HepG2 (cell line): ENCODE data around the gene HNRNPAB. TPM values are rescaled to one million over a fixed set of nuclear protein-coding genes. Genes with fewer than 3 reads are reported as not detected.

ENCODE experiments used
- AHR ChIP-seq: IDR thresholded peaks from 2 replicates; pipeline ENCODE4 v1.6.1; 2018; ENCODE audit warnings: missing genetic modification reagents, missing compliant biosample characterization
- EED ChIP-seq: sonication (generic); formaldehyde crosslinking; IDR thresholded peaks from 2 replicates; pipeline ENCODE4 v1.5.0; 2020; ENCODE audit warnings: mild to moderate bottlenecking, missing genetic modification reagents
- MIER3 ChIP-seq: IDR thresholded peaks from 2 replicates; pipeline ENCODE4 v1.6.1; 2016; ENCODE audit warnings: missing compliant biosample characterization, borderline replicate concordance
- MIXL1 ChIP-seq: IDR thresholded peaks from 2 replicates; pipeline ENCODE4 v1.6.1; 2016
- NONO ChIP-seq, 2 experiments: fragments of 450-650 bp in 1 of 2; sonication (generic) in 1 of 2; formaldehyde crosslinking in 1 of 2; IDR thresholded peaks in 1 of 2; conservative IDR thresholded peaks in 1 of 2; 2 replicates each; pipeline versions ENCODE4 v1.6.1 to v1.8.0; 2017 to 2022; ENCODE audit warnings: mild to moderate bottlenecking in 1 of 2, missing genetic modification reagents in 1 of 2, moderate library complexity in 1 of 2
- SP2 ChIP-seq: sonication (generic); formaldehyde crosslinking; IDR thresholded peaks from 2 replicates; pipeline ENCODE4 v1.5.1; 2020; ENCODE audit warnings: mild to moderate bottlenecking, missing genetic modification reagents
- ZNF33A ChIP-seq: sonication (generic); formaldehyde crosslinking; IDR thresholded peaks from 2 replicates; pipeline ENCODE4 v1.5.1; 2020; ENCODE audit warnings: missing genetic modification reagents, mild to moderate bottlenecking, moderate library complexity, borderline replicate concordance
- ZNF672 ChIP-seq: sonication (generic); formaldehyde crosslinking; IDR thresholded peaks from 2 replicates; pipeline ENCODE4 v1.8.1; 2022; ENCODE audit warnings: missing genetic modification reagents
- polyA plus RNA-seq, 8 experiments: library from polyadenylated mRNA; depleted of rRNA in 3 of 8; stranded (reverse) in 7 of 8; unstranded in 1 of 8; fragments of >200 nt; fragmentation: Illumina TruSeq in 4 of 8; extraction: Trizol in 4 of 8; gene quantifications; 2 replicates each; pipeline versions ENCODE4 v1.2.1 to v1.2.3, GENCODE V29; 2011 to 2016; ENCODE audit warnings: low read depth in 4 of 8, missing spikeins in 1 of 8, mixed read lengths in 1 of 8; ENCODE audit not compliant: insufficient read depth in 1 of 8
- total RNA-seq, 5 experiments: library from RNA; depleted of rRNA; stranded (reverse); fragments of >200 nt; fragmentation: Illumina TruSeq; extraction: Trizol; gene quantifications; 2 replicates each; pipeline ENCODE4 v1.2.3, GENCODE V29; 2016; ENCODE audit warnings: low read depth in 1 of 5
- TF ChIP-seq, protein P1 (sequence below): sonication (generic); formaldehyde crosslinking; conservative IDR thresholded peaks from 2 replicates; pipeline ENCODE4 v1.4.0; 2020; ENCODE audit warnings: missing genetic modification reagents
- TF ChIP-seq, protein P2 (sequence below): sonication (generic); formaldehyde crosslinking; IDR thresholded peaks from 2 replicates; pipeline ENCODE4 v1.9.0; 2022; ENCODE audit warnings: missing genetic modification reagents, mild to moderate bottlenecking, borderline replicate concordance
- TF ChIP-seq, protein P3 (sequence below): sonication (generic); formaldehyde crosslinking; IDR thresholded peaks from 2 replicates; pipeline ENCODE4 v1.8.0; 2022; ENCODE audit warnings: missing genetic modification reagents, mild to moderate bottlenecking, inconsistent platforms, borderline replicate concordance
- TF ChIP-seq, protein P4 (sequence below): IDR thresholded peaks from 2 replicates; pipeline ENCODE4 v1.6.1; 2016; ENCODE audit warnings: missing biosample characterization, missing genetic modification reagents, low read depth
- TF ChIP-seq, protein P5 (sequence below), 2 experiments: sonication (generic) in 1 of 2; formaldehyde crosslinking in 1 of 2; IDR thresholded peaks; 2 replicates each; pipeline versions ENCODE4 v1.6.1 to v1.9.0; 2014 to 2022; ENCODE audit warnings: antibody characterized with exemption in 1 of 2, borderline replicate concordance in 1 of 2, inconsistent platforms in 1 of 2, low read depth in 1 of 2, missing genetic modification reagents in 1 of 2

The HNRNPAB gene
- total and polyA plus RNA-seq, 2 of the 13 experiments (the other 11 are each of a cell fraction or from before 2014, with no cell fraction given): 62.6 to 111 TPM

DNA sequence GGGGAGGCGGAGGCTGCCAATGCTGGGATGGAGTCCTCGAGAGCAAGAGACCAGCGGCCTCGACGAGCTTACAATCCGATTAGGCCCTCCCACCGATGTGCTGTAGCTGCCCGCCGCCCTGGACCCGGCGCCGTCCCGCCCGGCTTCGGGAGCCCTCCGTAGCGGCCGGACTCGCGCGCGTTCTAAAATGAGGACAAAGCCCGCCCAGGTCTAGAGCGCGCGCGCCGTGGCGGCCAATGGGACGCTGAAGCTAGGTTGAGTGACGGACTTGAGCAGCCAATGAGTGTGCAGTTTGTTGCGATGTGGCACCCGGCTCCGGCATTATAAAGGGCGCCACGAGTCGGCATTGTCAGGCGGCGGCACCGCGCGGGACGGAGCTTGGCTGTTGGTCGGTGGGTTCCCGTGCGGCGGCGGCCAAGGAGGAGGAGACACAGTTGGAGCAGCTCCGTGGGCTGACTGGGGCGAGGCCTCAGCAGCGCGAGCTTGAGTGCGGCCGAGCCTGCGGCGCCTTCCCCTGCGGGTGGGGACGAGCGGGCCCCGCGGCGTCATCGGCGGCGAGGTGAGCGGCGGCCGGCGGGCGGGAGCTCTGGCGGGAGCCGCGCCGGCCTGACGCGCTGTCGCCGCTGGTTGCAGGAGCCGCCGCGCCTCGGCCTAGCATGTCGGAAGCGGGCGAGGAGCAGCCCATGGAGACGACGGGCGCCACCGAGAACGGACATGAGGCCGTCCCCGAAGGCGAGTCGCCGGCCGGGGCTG, at the start of gene HNRNPAB (continued):
- TF ChIP-seq, protein P1, sequence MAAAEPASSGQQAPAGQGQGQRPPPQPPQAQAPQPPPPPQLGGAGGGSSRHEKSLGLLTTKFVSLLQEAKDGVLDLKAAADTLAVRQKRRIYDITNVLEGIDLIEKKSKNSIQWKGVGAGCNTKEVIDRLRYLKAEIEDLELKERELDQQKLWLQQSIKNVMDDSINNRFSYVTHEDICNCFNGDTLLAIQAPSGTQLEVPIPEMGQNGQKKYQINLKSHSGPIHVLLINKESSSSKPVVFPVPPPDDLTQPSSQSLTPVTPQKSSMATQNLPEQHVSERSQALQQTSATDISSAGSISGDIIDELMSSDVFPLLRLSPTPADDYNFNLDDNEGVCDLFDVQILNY (CRISPR knock-in tag): peak; percentile 92
- TF ChIP-seq, protein P2, sequence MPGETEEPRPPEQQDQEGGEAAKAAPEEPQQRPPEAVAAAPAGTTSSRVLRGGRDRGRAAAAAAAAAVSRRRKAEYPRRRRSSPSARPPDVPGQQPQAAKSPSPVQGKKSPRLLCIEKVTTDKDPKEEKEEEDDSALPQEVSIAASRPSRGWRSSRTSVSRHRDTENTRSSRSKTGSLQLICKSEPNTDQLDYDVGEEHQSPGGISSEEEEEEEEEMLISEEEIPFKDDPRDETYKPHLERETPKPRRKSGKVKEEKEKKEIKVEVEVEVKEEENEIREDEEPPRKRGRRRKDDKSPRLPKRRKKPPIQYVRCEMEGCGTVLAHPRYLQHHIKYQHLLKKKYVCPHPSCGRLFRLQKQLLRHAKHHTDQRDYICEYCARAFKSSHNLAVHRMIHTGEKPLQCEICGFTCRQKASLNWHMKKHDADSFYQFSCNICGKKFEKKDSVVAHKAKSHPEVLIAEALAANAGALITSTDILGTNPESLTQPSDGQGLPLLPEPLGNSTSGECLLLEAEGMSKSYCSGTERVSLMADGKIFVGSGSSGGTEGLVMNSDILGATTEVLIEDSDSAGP: peak; percentile 72; the same call in 1 of the 2 replicates
- TF ChIP-seq MIXL1 (peak; percentile 36; the same call in 1 of the 2 replicates), AHR (CRISPR knock-in tag) (peak; percentile 92; the same call in 1 of the 2 replicates), ZNF33A (no peak), SP2 (CRISPR knock-in tag) (peak; percentile 100), ZNF672 (no peak), EED (CRISPR knock-in tag) (no peak; the same call in 1 of the 2 replicates), NONO (IDR thresholded peaks at IDR 0.05) (no peak), NONO (CRISPR knock-in tag; conservative IDR thresholded peaks at IDR 0.05) (peak; percentile 94), MIER3 (peak; percentile 83)
- TF ChIP-seq, protein P3, sequence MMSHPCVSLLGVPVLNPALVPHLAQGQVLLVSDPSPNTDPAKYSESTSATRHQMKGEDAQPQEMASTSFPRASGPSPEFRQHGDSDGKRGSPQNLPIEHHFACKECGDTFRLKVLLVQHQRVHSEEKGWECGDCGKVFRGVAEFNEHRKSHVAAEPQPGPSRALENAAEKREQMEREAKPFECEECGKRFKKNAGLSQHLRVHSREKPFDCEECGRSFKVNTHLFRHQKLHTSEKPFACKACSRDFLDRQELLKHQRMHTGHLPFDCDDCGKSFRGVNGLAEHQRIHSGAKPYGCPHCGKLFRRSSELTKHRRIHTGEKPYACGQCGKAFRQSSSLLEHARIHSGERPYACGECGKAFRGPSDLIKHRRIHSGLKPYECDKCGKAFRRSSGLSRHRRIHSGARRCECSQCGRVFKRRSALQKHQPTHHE: peak; percentile 88
- TF ChIP-seq, protein P4, sequence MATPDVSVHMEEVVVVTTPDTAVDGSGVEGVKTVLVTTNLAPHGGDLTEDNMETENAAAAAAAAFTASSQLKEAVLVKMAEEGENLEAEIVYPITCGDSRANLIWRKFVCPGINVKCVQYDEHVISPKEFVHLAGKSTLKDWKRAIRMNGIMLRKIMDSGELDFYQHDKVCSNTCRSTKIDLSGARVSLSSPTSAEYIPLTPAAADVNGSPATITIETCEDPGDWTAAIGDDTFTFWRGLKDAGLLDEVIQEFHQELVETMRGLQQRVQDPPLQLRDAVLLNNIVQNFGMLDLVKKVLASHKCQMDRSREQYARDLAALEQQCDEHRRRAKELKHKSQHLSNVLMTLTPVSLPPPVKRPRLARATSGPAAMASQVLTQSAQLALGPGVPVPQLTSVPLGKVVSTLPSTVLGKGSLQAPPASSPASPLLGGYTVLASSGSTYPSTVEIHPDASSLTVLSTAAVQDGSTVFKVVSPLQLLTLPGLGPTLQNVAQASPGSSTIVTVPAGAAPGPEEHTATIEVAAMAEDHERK: peak; percentile 63; the same call in 1 of the 2 replicates
- TF ChIP-seq, protein P5, sequence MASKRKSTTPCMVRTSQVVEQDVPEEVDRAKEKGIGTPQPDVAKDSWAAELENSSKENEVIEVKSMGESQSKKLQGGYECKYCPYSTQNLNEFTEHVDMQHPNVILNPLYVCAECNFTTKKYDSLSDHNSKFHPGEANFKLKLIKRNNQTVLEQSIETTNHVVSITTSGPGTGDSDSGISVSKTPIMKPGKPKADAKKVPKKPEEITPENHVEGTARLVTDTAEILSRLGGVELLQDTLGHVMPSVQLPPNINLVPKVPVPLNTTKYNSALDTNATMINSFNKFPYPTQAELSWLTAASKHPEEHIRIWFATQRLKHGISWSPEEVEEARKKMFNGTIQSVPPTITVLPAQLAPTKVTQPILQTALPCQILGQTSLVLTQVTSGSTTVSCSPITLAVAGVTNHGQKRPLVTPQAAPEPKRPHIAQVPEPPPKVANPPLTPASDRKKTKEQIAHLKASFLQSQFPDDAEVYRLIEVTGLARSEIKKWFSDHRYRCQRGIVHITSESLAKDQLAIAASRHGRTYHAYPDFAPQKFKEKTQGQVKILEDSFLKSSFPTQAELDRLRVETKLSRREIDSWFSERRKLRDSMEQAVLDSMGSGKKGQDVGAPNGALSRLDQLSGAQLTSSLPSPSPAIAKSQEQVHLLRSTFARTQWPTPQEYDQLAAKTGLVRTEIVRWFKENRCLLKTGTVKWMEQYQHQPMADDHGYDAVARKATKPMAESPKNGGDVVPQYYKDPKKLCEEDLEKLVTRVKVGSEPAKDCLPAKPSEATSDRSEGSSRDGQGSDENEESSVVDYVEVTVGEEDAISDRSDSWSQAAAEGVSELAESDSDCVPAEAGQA (IDR thresholded peaks at IDR 0.05; ENCODE audit: low read depth): no peak
- TF ChIP-seq, protein P5 (CRISPR knock-in tag; IDR thresholded peaks at IDR 0.05; ENCODE audit: borderline replicate concordance): peak; percentile 94
